HG03342 (cell line): ENCODE data around the gene TPCN1.

Experiments
- ATAC-seq: cut with Tn5 transposase; IDR thresholded peaks from one replicate; pipeline ENCODE4 v1.9.1; 2021; ENCODE audit warnings: mild to moderate bottlenecking, moderate library complexity; ENCODE audit not compliant: unreplicated experiment

The TPCN1 gene

GRCh38 chr12:113278633-113279032, 57.4 kb downstream of the TPCN1 start:
- no peak for ATAC-seq

- no peak for ATAC-seq
These were observed 63.5 kb downstream of the TPCN1 start for GRCh38 chr12:113284751-113285150.

GRCh38 chr12:113285679-113286610, 64.7 kb downstream of the TPCN1 start:
- ATAC-seq = no peak

GRCh38 chr12:113286712-113287111, 65.4 kb downstream of the TPCN1 start:
- no peak for ATAC-seq

GRCh38 chr12:113287146-113287898, 66.1 kb downstream of the TPCN1 start:
- no peak for ATAC-seq

GRCh38 chr12:113287899-113288282, 66.6 kb downstream of the TPCN1 start:
- no peak for ATAC-seq

GRCh38 chr12:113289361-113289760, 68.1 kb downstream of the TPCN1 start:
- no peak for ATAC-seq

GRCh38 chr12:113290506-113290905, 69.2 kb downstream of the TPCN1 start:
- no peak for ATAC-seq

- ATAC-seq = no peak
These were observed 70.3 kb downstream of the TPCN1 start for GRCh38 chr12:113291586-113291985.

GRCh38 chr12:113292091-113292490, 70.8 kb downstream of the TPCN1 start:
- no peak for ATAC-seq

- no peak for ATAC-seq
These were observed 71.3 kb downstream of the TPCN1 start for GRCh38 chr12:113292547-113292946.

- no peak for ATAC-seq
These were observed 71.8 kb downstream of the TPCN1 start for GRCh38 chr12:113293100-113293499.

- no peak for ATAC-seq
These were observed 74.8 kb downstream of the TPCN1 start for GRCh38 chr12:113295886-113296556.

GRCh38 chr12:113296557-113297213, 75.4 kb downstream of the TPCN1 start:
- ATAC-seq = no peak

- ATAC-seq = no peak
These were observed 75.9 kb downstream of the TPCN1 start for GRCh38 chr12:113297214-113297587.

GRCh38 chr12:113297621-113298471, 76.6 kb downstream of the TPCN1 start:
- no peak for ATAC-seq

GRCh38 chr12:113298472-113298817, 77.2 kb downstream of the TPCN1 start:
- no peak for ATAC-seq

GRCh38 chr12:113298861-113299545, 77.7 kb downstream of the TPCN1 start:
- ATAC-seq = no peak

GRCh38 chr12:113299619-113300237, 78.5 kb downstream of the TPCN1 start:
- no peak for ATAC-seq
